Type B pancreatic cell (in vitro differentiated cells): Measurements from ENCODE around the gene BNC2. TPM values are rescaled to one million over a fixed set of nuclear protein-coding genes. Genes with fewer than 3 reads are reported as not detected.

Experiments
- DNase-seq: peaks from one replicate; pipeline ENCODE4 v3.0.0; 2021; ENCODE audit warnings: mixed read lengths; ENCODE audit not compliant: unreplicated experiment; ENCODE audit errors: extremely low spot score
- H3K27ac Mint-ChIP-seq: 2 replicates; pipeline ENCODE4 v1.8.0; 2021; ENCODE audit warnings: mild to moderate bottlenecking, mixed read lengths
- H3K27me3 Mint-ChIP-seq: 2 replicates; pipeline ENCODE4 v1.8.0; 2021; ENCODE audit warnings: mixed read lengths
- H3K36me3 Mint-ChIP-seq: 2 replicates; pipeline ENCODE4 v1.8.0; 2021; ENCODE audit warnings: mixed read lengths
- H3K4me1 Mint-ChIP-seq: one replicate; pipeline ENCODE4 v1.8.0; 2021; ENCODE audit warnings: mixed read lengths; ENCODE audit not compliant: unreplicated experiment
- H3K4me3 Mint-ChIP-seq: 2 replicates; pipeline ENCODE4 v1.8.0; 2021; ENCODE audit warnings: mild to moderate bottlenecking, mixed read lengths
- H3K9me3 Mint-ChIP-seq: 2 replicates; pipeline ENCODE4 v1.8.0; 2021; ENCODE audit warnings: mixed read lengths
- CTCF ChIP-seq: fragments of 200-600 bp; sonication (generic); conservative IDR thresholded peaks from 2 replicates; pipeline ENCODE4 v1.5.0; 2021; ENCODE audit warnings: antibody characterized with exemption, mild to moderate bottlenecking
- total RNA-seq: library from RNA; stranded (reverse); gene quantifications from 2 replicates; pipeline ENCODE4 v1.2.1, GENCODE V29; 2021; ENCODE audit warnings: low replicate concordance

The BNC2 gene
- total RNA-seq, 1 donor from 2014 or later = 80.9 TPM

DNA sequence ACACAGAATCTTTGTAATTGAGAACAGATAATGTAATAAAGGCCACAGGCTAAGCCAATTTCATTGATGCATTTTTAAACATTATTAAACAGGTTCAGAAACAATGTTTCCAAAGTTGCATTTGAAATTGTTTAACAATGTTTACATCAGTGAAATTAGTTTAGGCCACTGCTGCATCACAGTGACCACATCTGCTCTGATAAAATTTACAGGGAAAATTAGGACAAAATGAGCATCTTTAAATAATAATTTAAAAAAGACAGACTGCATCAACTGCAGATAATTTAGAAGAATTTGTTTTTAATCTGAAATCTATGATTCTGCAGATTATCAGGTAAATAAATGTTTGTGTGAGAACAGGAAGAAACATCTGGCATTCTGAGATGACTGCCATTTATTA lies 420.4 kb downstream of the BNC2 start:
- Mint-ChIP-seq H3K4me3 (no peak overlapping the region), H3K4me1 (peaks cover 43% of the 10 kb centered on the region), H3K27me3 (no peaks in the 10 kb centered on the region), H3K9me3 (no peaks in the 10 kb centered on the region), H3K27ac (no peak overlapping the region), H3K36me3 (peaks cover 3% of the 10 kb centered on the region)
- no peak for DNase-seq
- no peak for TF ChIP-seq CTCF

DNA sequence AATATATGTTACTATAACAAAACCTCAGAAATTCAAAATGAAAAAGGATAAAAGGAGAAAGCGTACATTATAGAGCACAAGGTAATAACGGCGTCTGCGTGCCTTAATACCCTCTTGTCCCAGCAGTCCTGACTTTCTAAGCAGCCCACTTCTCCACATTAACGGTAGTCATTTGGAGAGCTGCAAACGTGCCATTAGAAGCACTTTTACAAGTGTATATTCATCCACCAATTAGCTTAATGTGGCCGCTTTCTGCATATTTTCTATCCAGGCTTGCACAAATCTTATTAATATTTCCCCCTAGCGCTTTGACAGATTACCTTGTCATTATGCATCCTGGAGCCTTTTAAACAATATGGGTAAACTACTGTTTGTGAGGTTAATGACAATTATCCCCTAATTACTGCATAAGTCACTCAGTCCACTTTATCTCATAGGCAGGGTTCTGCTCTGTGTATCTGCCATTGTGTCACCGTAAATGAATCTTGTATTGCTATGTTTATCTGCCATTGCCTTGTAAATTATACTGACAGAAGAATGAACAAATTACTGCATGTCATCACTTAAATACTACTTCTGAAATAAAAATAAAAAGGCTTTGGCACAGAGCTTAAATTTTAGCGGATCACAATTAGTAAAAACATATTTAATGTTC lies 421.3 kb downstream of the BNC2 start:
- Mint-ChIP-seq H3K36me3 (peaks cover 3% of the 10 kb centered on the region), H3K27me3 (no peaks in the 10 kb centered on the region), H3K4me1 (peaks cover 48% of the 10 kb centered on the region), H3K27ac (peak overlapping the region; percentile 14), H3K9me3 (no peaks in the 10 kb centered on the region), H3K4me3 (no peak overlapping the region)
- TF ChIP-seq CTCF = no peak
- DNase-seq = no peak

DNA sequence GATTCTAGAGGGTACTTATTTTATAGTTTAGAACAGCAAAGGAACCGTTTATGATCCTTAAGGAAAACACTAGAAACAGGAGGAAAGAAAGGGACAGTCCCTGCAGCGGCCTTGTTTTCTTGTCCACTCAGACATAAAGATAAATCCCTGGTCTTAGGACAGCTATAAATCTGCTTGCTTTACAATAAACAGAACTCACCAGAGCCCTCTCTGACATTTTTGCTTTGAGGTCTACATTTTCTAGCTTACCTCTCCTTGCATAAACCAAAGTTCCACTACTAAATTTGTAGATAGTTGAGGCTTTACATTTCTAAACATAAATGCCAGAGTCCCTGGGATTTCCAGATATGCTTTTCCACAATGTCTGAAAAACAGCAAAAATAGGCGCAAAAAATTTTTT lies 422.5 kb downstream of the BNC2 start:
- Mint-ChIP-seq H3K27ac (no peak overlapping the region), H3K27me3 (no peaks in the 10 kb centered on the region), H3K9me3 (no peaks in the 10 kb centered on the region), H3K4me3 (no peak overlapping the region), H3K36me3 (peaks cover 3% of the 10 kb centered on the region), H3K4me1 (peaks cover 41% of the 10 kb centered on the region)
- DNase-seq = no peak
- TF ChIP-seq CTCF = no peak

GRCh38 chr9:16446636-16447035 lies 423.8 kb downstream of the BNC2 start:
- no peak overlapping the region for H3K27ac Mint-ChIP-seq
- H3K9me3 Mint-ChIP-seq = no peaks in the 10 kb centered on the region
- H3K36me3 Mint-ChIP-seq = peaks cover 1% of the 10 kb centered on the region
- H3K27me3 Mint-ChIP-seq = no peaks in the 10 kb centered on the region
- no peak for DNase-seq
- peaks cover 39% of the 10 kb centered on the region for H3K4me1 Mint-ChIP-seq
- TF ChIP-seq CTCF = no peak
- H3K4me3 Mint-ChIP-seq = no peak overlapping the region

GRCh38 chr9:16445141-16445920 lies 425.1 kb downstream of the BNC2 start:
- H3K4me3 Mint-ChIP-seq = no peak overlapping the region
- DNase-seq = no peak
- no peak for TF ChIP-seq CTCF
- H3K36me3 Mint-ChIP-seq = peaks cover 4% of the 10 kb centered on the region
- peaks cover 29% of the 10 kb centered on the region for H3K4me1 Mint-ChIP-seq
- no peaks in the 10 kb centered on the region for H3K9me3 Mint-ChIP-seq
- H3K27ac Mint-ChIP-seq = no peak overlapping the region
- H3K27me3 Mint-ChIP-seq = no peaks in the 10 kb centered on the region
